GM21737 (cell line): ENCODE measurements around the gene FBXO27.
"Not testable (repeated sequence)": the region's sequence is repeated elsewhere in the genome, so short reads cannot be mapped to it uniquely, and the experiment has no call there.

Experiments
- ATAC-seq: cut with Tn5 transposase; IDR thresholded peaks from one replicate; pipeline ENCODE4 v1.9.1; 2021; ENCODE audit warnings: mild to moderate bottlenecking, moderate library complexity; ENCODE audit not compliant: unreplicated experiment

FBXO27 gene

GRCh38 chr19:39032063-39032918, at the start of gene FBXO27:
Gene FBXO27 (minus strand): TSS chr19:39032549. CDS start chr19:39032227, 322 bp downstream.
- ATAC-seq: no peak

DNA sequence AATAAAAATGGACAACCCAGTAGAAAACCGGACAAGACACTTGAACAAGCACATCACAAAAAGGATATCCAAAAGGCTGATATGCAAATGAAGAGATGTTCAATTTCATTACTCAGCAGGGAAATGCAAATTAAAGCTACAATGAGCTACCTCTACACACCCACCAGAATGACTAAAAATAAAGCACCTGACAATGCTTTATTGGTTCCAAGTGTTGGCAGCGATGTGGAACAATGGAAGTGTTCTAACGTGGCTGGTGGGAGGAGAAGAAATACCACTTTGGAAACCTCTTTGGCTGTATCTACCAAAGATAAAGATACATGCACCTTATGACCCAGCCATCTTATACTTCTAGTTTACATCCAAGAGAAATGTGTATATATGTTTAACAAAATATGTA, 48.1 kb upstream of the FBXO27 start:
- no peak for ATAC-seq

DNA sequence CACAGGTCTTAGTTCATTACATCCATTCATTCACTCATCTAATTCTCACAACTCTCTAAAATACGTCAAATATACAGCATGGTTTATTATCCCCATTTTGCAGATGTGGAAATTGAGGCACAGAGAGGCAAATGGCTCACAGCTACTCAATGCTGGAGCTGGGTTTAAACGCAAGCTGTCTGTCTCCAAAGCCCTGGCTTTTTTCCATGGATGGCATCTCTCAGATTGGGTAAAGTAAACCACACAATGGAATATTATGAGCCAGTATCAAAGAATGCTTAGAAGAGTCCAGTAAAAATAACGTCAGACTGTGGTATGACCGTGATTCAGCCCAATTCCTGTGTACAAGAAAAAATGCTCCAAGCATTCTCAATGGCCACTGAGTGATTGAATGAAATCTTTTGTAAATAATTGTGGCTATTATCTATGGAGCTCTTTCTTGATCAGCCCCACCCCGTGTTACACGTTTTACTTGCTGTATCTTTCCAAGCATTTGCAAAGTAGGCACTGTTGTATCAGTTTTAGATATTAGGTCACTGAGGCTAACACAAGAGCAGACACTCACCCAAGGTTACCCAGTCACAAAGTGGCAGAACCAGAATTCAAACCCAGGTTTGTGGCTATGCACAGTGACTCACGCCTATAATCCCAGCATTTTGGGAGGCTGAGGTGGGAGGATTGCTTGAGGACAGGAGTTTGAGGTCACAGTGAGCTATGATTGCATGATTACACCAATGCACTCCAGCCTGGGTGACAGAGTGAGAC, 46.3 kb upstream of the FBXO27 start:
- no peak for ATAC-seq

DNA sequence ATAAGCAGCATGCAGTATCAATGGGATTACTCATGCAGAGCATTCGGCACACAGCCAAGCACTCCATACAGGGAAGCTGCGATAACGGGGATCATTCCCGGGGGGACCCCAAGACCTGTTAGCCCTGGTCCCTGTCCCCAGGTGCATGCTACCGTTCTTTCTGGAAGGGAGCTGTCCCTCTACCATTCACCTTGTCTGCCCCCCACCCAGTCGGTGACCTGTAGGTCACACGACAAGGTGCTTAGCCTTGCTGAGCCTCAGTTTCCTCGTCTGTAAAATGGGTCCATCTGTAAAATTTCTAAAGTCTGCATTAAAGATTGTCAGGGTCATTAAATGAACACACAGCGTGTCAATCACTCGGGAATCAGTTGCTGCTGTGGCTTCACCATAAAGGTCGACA, 45.0 kb upstream of the FBXO27 start:
- ATAC-seq: no peak

DNA sequence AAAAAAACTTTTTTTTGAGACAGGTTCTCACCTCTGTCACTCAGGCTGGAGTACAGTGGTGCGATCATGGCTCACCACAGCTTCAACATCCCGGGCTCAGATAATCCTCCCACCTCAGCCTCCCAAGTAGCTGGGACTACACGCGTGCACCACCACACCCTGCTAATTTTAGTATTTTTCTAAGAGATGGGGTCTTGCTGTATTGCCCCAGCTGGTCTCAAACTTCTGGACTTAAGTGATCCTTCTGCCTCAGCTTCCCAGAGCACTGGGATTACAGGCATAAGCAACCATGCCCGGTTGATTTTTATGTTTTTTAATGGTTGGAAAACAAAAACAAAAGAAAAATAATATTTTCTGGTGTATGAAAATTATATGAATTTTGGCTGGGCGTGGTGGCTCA, 42.6 kb upstream of the FBXO27 start:
- no peak for ATAC-seq

GRCh38 chr19:39074205-39074692, 41.9 kb upstream of the FBXO27 start:
- ATAC-seq: no peak

- ATAC-seq: no peak
Measured at GRCh38 chr19:39070888-39071287, 38.5 kb upstream of the FBXO27 start.

DNA sequence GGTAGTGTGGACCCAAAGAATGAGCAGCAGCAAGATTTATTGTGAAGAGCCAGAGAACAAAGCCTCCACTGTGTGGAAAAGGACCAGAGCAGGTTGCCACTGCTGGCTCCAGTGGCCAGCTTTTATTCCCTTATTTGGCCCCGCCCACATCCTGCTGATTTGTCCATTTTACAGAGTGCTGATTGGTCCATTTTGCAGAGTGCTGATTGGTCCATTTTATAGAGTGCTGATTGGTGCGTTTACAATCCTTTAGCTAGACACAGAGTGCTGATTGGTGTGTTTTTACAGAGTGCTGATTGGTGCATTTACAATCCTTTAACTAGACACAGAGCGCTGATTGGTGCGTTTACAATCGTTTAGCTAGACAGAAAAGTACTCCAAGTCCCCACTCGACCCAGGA, 35.9 kb upstream of the FBXO27 start:
- ATAC-seq: not testable (repeated sequence)

DNA sequence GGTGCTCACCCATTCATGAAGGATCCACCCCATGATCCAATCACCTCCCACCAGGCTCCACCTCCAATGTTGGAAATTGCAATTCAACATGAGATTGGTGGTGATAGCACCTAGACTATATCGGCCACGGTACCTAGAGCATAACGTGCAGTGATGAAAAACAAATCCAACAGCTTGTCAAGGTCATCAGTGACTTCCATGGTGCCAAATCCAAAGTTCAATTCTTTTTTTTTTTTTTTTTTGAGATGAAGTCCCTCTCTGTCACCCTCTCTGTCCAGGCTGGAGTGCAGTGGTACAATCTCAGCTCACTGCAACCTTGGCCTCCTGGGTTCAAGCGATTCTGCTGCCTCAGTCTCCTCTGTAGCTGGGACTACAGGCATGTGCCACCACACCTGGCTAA, 34.8 kb upstream of the FBXO27 start:
- ATAC-seq: no peak

DNA sequence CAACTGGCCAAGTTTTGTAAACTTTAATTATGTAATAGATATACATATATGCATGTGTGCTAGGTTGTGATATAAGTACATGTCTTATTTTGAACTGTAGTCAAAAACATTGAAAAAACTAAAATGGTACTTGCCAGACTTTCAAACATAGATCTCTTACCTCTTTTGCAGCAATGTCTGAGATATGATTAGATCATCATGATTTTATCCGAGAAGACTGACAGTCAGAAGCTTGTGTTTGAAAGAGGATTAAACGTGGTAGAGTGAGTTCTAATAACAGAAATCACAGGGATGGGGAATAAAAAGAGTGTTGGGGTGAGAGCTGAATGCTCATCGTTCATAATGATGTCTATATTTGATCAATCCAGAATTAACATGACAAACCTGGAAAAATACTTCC, 33.6 kb upstream of the FBXO27 start:
- no peak for ATAC-seq

- ATAC-seq: no peak
Measured at GRCh38 chr19:39064405-39064804, 32.1 kb upstream of the FBXO27 start.

GRCh38 chr19:39060171-39060570, 27.8 kb upstream of the FBXO27 start:
- no peak for ATAC-seq

DNA sequence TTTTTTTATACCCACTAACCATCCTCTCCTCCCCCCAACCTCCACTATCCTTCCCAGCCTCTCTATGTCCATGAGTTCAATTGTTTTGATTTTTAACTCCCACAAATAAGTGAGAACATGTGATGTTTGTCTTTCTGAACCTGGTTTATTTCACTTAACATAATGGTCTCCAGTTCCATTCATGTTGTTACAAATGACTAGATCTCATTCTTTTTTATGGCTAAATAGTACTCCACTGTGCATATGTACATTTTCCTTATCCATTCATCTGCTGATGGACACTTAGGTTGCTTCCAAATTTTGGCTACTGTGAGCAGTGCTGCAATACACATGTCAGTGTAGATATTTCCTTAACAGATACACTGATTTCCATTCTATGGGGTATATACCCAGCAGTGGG, 27.0 kb upstream of the FBXO27 start:
- ATAC-seq: no peak

GRCh38 chr19:39057615-39058014, 25.3 kb upstream of the FBXO27 start:
- ATAC-seq: no peak

DNA sequence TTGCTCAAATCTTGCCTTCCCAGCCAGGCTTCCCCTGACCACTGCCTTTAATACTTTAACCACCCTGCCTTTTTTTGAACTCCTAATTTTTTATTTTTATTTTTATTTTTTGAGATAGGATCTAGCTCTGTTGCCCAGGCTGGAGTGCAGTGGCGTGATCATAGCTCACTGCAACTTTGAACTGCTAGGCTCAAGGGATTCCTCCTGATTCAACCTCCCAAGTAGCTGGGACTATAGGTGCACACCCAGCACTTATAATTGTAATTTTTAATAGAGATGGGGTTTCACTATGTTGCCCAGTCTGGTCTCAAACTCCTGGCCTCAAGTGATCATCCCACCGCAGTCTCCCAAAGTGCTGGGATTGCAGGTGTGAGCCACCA, 21.7 kb upstream of the FBXO27 start:
- no peak for ATAC-seq

DNA sequence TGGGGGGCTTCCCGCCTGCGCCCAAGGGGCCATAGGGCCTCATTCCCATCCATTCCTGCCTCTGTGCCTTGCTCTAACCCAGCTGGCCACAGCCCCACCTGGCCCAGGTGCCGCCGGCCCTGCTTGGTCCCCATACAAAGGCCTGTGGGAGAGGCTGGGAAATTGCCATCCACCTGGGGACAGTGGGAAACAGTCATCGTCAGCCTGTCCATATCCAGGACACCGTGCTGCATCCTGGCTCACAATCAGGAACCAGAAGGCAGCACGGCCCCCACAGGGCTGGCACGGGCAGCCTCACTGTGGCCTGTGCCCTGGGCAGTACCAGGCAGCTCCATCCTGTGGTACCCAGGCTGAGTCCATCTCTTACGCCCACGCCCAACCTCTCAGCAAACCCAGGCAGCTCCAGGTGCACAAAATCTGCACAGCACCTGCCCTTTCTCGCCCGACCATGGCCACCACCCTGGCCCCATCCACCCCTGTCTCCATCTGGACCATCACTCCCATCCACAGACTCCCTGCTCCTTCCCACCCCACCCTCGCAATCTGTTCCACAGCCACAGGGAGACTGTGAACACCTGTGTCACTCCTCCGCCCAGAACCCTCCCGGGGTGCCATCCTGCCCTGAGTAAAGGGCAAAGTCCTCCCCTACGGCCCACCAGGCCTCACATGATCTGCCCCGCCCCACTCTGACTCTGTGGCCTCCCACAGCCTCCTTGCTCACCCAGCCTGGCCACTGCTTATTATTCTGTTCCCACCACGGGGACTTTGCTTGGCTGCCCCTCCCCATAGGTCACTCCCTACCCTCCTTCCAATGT, 21.1 kb upstream of the FBXO27 start:
- ATAC-seq: no peak

- no peak for ATAC-seq
Measured at GRCh38 chr19:39052846-39053245, 20.5 kb upstream of the FBXO27 start.

DNA sequence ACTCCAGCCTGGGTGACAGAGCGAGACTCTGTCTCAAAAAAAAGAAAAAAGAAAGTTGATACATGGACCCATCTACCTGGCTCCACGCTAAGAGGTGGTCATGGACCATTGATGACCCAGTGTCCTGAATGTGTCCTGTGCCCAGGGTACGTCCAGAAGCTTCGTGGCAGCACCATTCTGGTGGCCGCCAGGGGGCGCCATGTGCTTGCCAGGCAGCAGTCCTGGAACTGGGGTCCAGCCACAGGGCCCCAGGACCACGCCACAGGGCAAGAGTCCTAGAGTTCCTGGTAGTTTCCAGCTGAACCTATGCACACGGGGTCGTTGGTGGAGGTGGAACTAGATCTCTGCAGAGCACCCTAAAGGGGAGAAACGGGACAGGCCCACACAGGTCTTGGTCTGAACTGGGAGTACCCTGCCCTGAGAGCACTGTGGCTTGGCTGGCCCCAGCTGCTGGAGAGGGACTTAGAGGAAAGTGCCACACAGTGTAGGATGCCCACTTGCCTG, 19.9 kb upstream of the FBXO27 start:
- ATAC-seq: no peak

GRCh38 chr19:39047073-39047472, 14.7 kb upstream of the FBXO27 start:
- no peak for ATAC-seq

GRCh38 chr19:39046037-39046821, 13.9 kb upstream of the FBXO27 start:
- ATAC-seq: no peak
